CD4-positive, alpha-beta T cell (primary cell): Measurements from ENCODE around the gene ERAL1. TPM values are rescaled to one million over a fixed set of nuclear protein-coding genes. Genes with fewer than 3 reads are reported as not detected.

ENCODE experiments used
- ATAC-seq: fragments of 200-7000 bp; cut with Tn5 transposase; one replicate; pipeline ENCODE4 v1.10.0; 2022; ENCODE audit warnings: mild to moderate bottlenecking; ENCODE audit not compliant: poor library complexity
- CTCF ChIA-PET: fragments of 350-600 bp; sonication (Branson Sonifier 250); formaldehyde crosslinking; loops from one replicate; lab custom pipeline; 2021; ENCODE audit warnings: antibody characterized with exemption, inconsistent platforms; lab: Charles Lee
- POLR2A ChIA-PET: fragments of 350-600 bp; sonication (Branson Sonifier 250); formaldehyde crosslinking; loops from one replicate; lab custom pipeline; 2021; ENCODE audit warnings: antibody characterized with exemption, inconsistent platforms; lab: Charles Lee
- DNase-seq, 14 experiments: peaks; one replicate each; pipeline ENCODE4 v3.0.0-alpha.2; 2013 to 2020; ENCODE audit warnings: mixed read lengths in 2 of 14
- H3K27ac ChIP-seq, 2 donors: one replicate each; pipeline versions ENCODE4 v1.5.1 to v1.7.0; 2013; ENCODE audit warnings: low read length in 2 of 2, low read depth in 1 of 2, mild to moderate bottlenecking in 1 of 2
- H3K27me3 ChIP-seq, 2 experiments: 1 replicate in 1 of 2; 2 replicates in 1 of 2; pipeline versions ENCODE4 v1.6.1 to v1.7.0; 2013; ENCODE audit warnings: low read length in 2 of 2, control low read depth in 1 of 2, mild to moderate bottlenecking in 1 of 2, moderate library complexity in 1 of 2; ENCODE audit not compliant: insufficient read depth in 2 of 2, control insufficient read depth in 1 of 2
- H3K36me3 ChIP-seq: one replicate; pipeline ENCODE4 v1.6.1; 2013; ENCODE audit warnings: low read length, control low read depth; ENCODE audit not compliant: insufficient read depth
- H3K4me1 ChIP-seq: one replicate; pipeline ENCODE4 v1.6.1; 2013; ENCODE audit warnings: low read length, control low read depth; ENCODE audit not compliant: insufficient read depth
- H3K4me3 ChIP-seq: one replicate; pipeline ENCODE4 v1.5.1; 2013; ENCODE audit warnings: mild to moderate bottlenecking, low read length, moderate library complexity
- H3K9me3 ChIP-seq, 2 experiments: 1 replicate in 1 of 2; 2 replicates in 1 of 2; pipeline versions ENCODE4 v1.6.1 to v1.7.0; 2013; ENCODE audit warnings: low read length in 2 of 2, mild to moderate bottlenecking in 2 of 2, control low read depth in 1 of 2, moderate library complexity in 1 of 2; ENCODE audit not compliant: control insufficient read depth in 1 of 2, insufficient read depth in 1 of 2
- H3K27ac Mint-ChIP-seq: one replicate; pipeline ENCODE4 v1.8.0; 2020; ENCODE audit warnings: mixed read lengths
- H3K27me3 Mint-ChIP-seq: one replicate; pipeline ENCODE4 v1.8.0; 2021; ENCODE audit warnings: mixed read lengths
- H3K36me3 Mint-ChIP-seq: one replicate; pipeline ENCODE4 v1.8.0; 2021; ENCODE audit warnings: low read depth, mixed read lengths
- H3K4me1 Mint-ChIP-seq: one replicate; pipeline ENCODE4 v1.8.0; 2021; ENCODE audit warnings: low read depth, mixed read lengths
- H3K4me3 Mint-ChIP-seq: one replicate; pipeline ENCODE4 v1.8.0; 2020; ENCODE audit warnings: mild to moderate bottlenecking, mixed read lengths
- H3K9me3 Mint-ChIP-seq: one replicate; pipeline ENCODE4 v1.8.0; 2020; ENCODE audit warnings: mixed read lengths
- intact Hi-C, 2 experiments: fragments of 100-400 bp; cut with DNase I in 1 of 2; cut with micrococcal nuclease in 1 of 2; formaldehyde crosslinking; loops; one replicate each; pipeline versions ENCODE4 v1.15.1 to v1.9.0; 2023 to 2025; cut with DNase I, micrococcal nuclease
- total RNA-seq, 174 experiments: library from RNA in 2 of 174; stranded (reverse) in 2 of 174; gene quantifications; one replicate each; pipeline ENCODE4 v1.2.3 and lab custom pipeline; 2021 to 2026
- TF ChIP-seq, protein P1 (sequence below): fragments of 200-600 bp; IDR thresholded peaks from one replicate; pipeline ENCODE4 v1.8.0; 2022; ENCODE audit warnings: antibody characterized with exemption, mild to moderate bottlenecking

Gene ERAL1
- total RNA-seq, 2 experiments from 2014 or later: 15.6 to 16.8 TPM

- no peaks in the 10 kb centered on the region for H3K27me3 ChIP-seq
- Mint-ChIP-seq H3K27me3 (no peaks in the 10 kb centered on the region), H3K27ac (no peak overlapping the region), H3K4me1 (peaks cover 30% of the 10 kb centered on the region), H3K9me3 (no peaks in the 10 kb centered on the region), H3K4me3 (peak overlapping the region; percentile 25), H3K36me3 (peaks cover 19% of the 10 kb centered on the region)
- DNase-seq (no peak), ATAC-seq (no peak)
- no peak overlapping the region for H3K4me3 ChIP-seq
- intact Hi-C loops: no loop called here
- TF ChIP-seq, protein P1, sequence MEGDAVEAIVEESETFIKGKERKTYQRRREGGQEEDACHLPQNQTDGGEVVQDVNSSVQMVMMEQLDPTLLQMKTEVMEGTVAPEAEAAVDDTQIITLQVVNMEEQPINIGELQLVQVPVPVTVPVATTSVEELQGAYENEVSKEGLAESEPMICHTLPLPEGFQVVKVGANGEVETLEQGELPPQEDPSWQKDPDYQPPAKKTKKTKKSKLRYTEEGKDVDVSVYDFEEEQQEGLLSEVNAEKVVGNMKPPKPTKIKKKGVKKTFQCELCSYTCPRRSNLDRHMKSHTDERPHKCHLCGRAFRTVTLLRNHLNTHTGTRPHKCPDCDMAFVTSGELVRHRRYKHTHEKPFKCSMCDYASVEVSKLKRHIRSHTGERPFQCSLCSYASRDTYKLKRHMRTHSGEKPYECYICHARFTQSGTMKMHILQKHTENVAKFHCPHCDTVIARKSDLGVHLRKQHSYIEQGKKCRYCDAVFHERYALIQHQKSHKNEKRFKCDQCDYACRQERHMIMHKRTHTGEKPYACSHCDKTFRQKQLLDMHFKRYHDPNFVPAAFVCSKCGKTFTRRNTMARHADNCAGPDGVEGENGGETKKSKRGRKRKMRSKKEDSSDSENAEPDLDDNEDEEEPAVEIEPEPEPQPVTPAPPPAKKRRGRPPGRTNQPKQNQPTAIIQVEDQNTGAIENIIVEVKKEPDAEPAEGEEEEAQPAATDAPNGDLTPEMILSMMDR: no peak
- peaks cover 20% of the 10 kb centered on the region for H3K4me1 ChIP-seq
- POLR2A ChIA-PET: interaction anchor here (0.6 kb wide), 1 partner anchor 64 kb away, joined by 4 read pairs; no protein-coding TSS in a partner anchor
- no peaks in the 10 kb centered on the region for H3K9me3 ChIP-seq
- no peak overlapping the region for H3K27ac ChIP-seq
- CTCF ChIA-PET: no interaction called here
- H3K36me3 ChIP-seq: peaks cover 7% of the 10 kb centered on the region
These were observed 15.6 kb upstream of the ERAL1 start for GRCh38 chr17:28839221-28839620.

DNA sequence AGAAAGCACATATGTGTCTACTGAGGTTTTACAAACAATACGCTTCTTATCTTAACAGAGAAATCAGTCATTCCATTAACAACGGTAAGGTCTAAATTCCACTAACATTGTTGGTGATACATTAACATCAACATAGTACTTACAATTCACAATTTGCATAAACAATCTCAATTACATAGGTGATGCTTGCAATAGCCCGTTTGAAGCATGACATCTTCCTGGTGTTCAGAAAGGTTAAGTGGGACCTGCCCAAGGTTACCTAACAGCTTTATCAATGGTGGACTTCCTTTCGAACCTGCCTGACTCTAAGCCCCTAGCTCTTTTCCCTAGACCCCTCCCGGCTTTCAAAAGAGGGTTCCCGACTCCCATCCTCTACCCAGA lies 12.9 kb upstream of the ERAL1 start:
- Histone ChIP-seq H3K4me3 (peak overlapping the region; percentile 99), H3K27ac (peak overlapping the region; percentile 78 to 80), H3K27me3 (no peaks in the 10 kb centered on the region), H3K4me1 (peaks cover 20% of the 10 kb centered on the region), H3K9me3 (no peaks in the 10 kb centered on the region), H3K36me3 (peaks cover 2% of the 10 kb centered on the region)
- peaks cover 15% of the 10 kb centered on the region for H3K36me3 Mint-ChIP-seq
- H3K27me3 Mint-ChIP-seq: no peaks in the 10 kb centered on the region
- no peaks in the 10 kb centered on the region for H3K9me3 Mint-ChIP-seq
- H3K4me3 Mint-ChIP-seq: peak overlapping the region; percentile 100
- CTCF ChIA-PET: interaction anchor here (1.4 to 3.1 kb wide), 5 partner anchors 14 to 115 kb away, joined by 5 to 30 read pairs (median 6); partner anchors contain the start of gene TLCD1
- POLR2A ChIA-PET: interaction anchor here (0.6 to 1.8 kb wide), 16 partner anchors 8 to 132 kb away, joined by 3 to 23 read pairs (median 6); partner anchors contain the start of genes ERAL1, FLOT2, PHF12 and RPL23A
- H3K4me1 Mint-ChIP-seq: peaks cover 27% of the 10 kb centered on the region
- TF ChIP-seq, protein P1: no peak
- DNase-seq: peak in 2 of 14 experiments; percentile 39 to 43
- peak; percentile 28 for ATAC-seq
- H3K27ac Mint-ChIP-seq: peak overlapping the region; percentile 91
- intact Hi-C loops: loop anchor here (1.0 to 10.0 kb wide), 6 partner anchors 12 to 507 kb away; partner anchors contain the start of genes IFT20 (in 1 of the 2) and TNFAIP1 (in 1 of the 2)

DNA sequence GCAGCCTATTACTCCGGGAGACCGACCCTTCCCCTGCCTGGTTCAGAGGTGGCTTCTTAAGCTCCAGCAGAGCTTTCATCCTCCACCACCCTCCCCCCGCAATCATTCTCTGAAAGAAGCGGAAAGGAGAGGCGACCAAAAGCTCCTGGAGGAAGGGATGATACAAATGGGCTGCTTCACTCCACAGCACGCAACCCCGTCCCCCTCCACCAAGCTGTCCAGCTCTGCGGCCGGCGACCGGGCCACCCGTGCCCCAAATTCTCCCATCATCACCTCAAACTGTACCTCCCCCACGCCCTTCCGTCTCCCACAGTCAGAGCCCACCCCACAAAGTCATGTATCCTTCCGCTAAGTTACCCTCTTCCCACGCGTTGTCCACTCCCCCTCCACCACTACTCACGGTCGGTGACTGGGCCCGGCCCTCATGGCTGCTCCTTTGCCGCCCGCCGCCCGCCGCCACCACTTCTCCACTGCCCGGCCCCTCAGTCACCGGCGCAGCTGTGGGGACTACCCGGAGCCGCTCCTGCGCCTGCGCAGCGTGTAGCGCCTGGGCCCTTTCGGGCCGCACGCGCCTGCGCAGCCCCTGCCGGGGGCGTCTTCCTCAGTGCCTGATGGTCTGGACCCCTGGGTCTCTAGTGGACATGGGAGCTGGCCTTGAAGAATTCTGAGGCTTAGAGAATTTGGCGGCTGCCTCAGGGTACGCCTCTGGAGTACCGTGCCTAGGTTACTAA lies 12.4 kb upstream of the ERAL1 start, which contains the start of gene FAM222B:
Gene FAM222B (minus strand): TSS at position 509 of the 731 bp plus-strand sequence. CDS start 76,123 bp downstream, outside the sequence.
- POLR2A ChIA-PET: interaction anchor here (0.5 to 1.8 kb wide), 19 partner anchors 9 to 132 kb away, joined by 3 to 23 read pairs (median 4); partner anchors contain the start of genes ERAL1, FLOT2, PHF12 and RPL23A
- Mint-ChIP-seq H3K36me3 (peaks cover 15% of the 10 kb centered on the region), H3K4me3 (peak within 1 kb of the TSS; percentile 100), H3K4me1 (peaks cover 27% of the 10 kb centered on the region), H3K27ac (peak within 1 kb of the TSS; percentile 91), H3K9me3 (no peaks in the 10 kb centered on the region), H3K27me3 (no peaks in the 10 kb centered on the region)
- ATAC-seq: peak; percentile 97
- peaks cover 20% of the 10 kb centered on the region for H3K4me1 ChIP-seq
- H3K4me3 ChIP-seq: peak within 1 kb of the TSS; percentile 99
- TF ChIP-seq, protein P1: no peak
- peak; percentile 70 to 94 (median 83) for DNase-seq
- no peaks in the 10 kb centered on the region for H3K9me3 ChIP-seq
- H3K27ac ChIP-seq: peak within 1 kb of the TSS; percentile 78 to 80
- H3K36me3 ChIP-seq: peaks cover 2% of the 10 kb centered on the region
- CTCF ChIA-PET: interaction anchor here (1.1 to 3.1 kb wide), 7 partner anchors 9 to 115 kb away, joined by 3 to 30 read pairs (median 5); partner anchors contain the start of gene TLCD1
- H3K27me3 ChIP-seq: no peaks in the 10 kb centered on the region
- intact Hi-C loops: loop anchor here (1.0 to 10.0 kb wide), 6 partner anchors 12 to 508 kb away; partner anchors contain the start of genes IFT20 (in 1 of the 2) and TNFAIP1 (in 1 of the 2)
